GM18907 (cell line): ENCODE measurements around the gene NADK.
"Not testable (repeated sequence)": the region's sequence is repeated elsewhere in the genome, so short reads cannot be mapped to it uniquely, and the experiment has no call there.

ENCODE experiments used
- ATAC-seq: cut with Tn5 transposase; IDR thresholded peaks from one replicate; pipeline ENCODE4 v1.9.1; 2021; ENCODE audit warnings: mild to moderate bottlenecking, moderate library complexity; ENCODE audit not compliant: unreplicated experiment

NADK gene

GRCh38 chr1:1748686-1749321 is 29.5 kb downstream of the NADK start:
- no peak for ATAC-seq

- peak; percentile 86 for ATAC-seq
Measured at GRCh38 chr1:1746566-1746909, 31.7 kb downstream of the NADK start.

DNA sequence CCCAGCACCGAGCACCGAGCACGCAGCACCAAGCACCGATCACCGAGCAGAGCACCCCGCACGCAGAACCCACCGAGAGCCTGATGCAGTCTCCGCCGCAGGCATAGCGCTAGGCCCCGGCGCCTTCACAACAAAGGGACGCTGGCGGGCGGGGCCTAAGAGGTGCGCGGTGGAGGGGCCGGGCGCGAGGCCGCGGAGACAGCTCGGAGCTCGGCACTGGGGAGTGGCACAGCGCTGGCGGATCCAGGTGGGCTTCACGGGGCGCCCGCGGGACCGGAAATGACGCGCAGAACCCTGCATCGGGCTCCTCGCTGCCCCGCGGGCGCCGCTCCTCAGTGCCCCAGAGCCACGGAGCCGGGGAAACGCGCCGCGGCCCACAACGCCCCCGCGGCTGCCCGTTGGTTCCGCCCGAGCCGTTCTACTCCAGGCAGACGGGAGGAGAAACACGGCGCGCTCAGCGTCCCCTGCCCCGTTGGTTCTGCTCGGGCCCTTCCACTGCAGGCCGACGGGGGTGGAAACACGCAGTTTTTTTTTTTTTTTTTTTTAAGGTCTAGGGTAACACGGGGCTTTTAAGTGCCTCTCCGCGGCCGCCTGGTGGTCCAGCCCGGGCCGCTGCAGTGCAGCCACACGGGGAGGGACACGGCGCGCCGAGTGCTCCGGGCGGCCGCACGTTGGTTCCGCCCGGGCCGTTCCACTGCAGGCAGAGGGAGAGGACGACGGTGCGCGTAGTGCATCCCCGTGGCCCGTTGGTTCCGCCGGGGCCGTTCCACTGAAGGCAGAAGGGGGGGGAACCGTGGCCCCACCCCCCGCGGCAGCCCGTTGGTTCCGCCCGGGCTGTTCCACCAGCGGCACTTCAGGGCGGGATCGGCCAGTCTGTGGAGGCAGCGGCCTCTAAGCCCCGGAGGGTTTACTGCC is 32.4 kb downstream of the NADK start:
- peak; percentile 56 for ATAC-seq

- ATAC-seq: not testable (repeated sequence)
Measured at GRCh38 chr1:1742529-1742928, 35.7 kb downstream of the NADK start.

DNA sequence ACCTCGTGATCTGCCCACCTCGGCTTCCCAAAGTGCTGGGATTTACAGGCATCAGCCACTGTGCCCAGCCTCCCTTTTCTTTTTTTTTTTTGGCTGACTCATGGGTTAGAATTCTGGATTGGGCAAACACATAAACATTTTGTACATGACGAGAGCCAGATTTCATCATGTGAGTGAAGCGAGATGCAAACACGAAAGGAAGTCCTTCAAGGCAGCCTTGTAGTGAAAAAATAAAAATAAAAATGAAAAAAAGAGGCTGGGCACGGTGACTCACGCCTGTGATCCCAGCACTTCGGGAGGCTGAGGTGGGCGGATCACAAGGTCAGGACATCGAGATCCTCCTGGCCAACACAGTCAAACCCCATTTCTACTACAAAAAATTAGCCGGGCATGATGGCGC is 37.3 kb downstream of the NADK start:
- not testable (repeated sequence) for ATAC-seq

- ATAC-seq: not testable (repeated sequence)
Measured at GRCh38 chr1:1738799-1739337, 39.4 kb downstream of the NADK start.

GRCh38 chr1:1737675-1738590 is 40.3 kb downstream of the NADK start:
- ATAC-seq: not testable (repeated sequence)

DNA sequence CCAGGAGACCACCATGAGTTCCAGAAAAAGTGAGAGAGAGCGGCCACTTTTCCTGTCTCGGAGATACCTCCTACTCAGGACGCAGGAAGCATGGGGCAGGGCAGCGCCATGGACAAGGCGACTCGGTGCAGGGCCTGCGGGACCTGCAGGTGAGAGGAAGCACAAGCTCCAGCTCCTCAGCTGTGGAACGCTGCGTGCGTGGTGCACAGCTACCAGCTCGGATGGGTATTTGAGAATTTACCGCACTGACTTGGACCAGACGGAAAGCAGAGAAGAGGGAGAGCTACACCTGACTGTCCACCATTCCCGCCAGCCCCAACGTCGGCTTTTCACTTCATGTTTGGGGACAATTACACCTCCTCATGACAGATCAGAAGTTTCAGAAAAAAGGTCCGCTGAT is 45.9 kb downstream of the NADK start:
- no peak for ATAC-seq

GRCh38 chr1:1730870-1731269 is 47.4 kb downstream of the NADK start:
- no peak for ATAC-seq

- ATAC-seq: not testable (repeated sequence)
Measured at GRCh38 chr1:1730230-1730629, 48.0 kb downstream of the NADK start.

GRCh38 chr1:1729116-1729816 is 49.0 kb downstream of the NADK start:
- ATAC-seq: not testable (repeated sequence)

DNA sequence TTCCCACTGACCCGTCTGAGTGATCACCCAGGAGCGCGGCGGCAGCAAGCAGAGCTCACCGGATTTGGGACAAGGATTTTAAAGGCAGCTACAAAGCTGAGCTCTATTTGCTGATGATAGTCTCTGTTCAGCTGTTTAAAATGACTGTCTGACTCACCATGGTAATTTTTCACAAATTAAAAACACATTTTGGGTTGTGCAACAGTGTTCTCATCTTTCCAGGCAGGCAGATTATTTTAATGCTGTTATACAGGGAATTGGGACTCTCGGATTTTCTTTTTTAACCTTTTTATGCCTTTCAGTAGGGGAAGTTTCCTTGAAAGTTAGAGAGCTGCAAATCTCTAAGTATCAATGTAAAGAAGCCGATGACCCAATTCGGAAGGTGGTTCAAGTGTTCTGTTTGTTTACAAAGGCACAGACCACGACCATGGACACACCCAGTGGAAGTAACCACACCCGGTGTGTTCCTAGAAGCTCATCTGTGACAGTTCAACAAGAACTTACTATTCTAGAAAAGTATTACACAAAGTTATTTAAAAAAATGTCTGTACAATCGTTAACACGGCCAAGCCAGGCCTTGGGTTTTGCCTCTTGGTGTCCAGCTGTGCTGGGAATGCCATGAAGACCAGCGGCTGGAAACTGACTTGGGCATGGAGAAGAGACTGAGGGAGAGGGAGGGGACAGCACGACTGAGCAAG is 49.8 kb downstream of the NADK start:
- ATAC-seq: not testable (repeated sequence)

DNA sequence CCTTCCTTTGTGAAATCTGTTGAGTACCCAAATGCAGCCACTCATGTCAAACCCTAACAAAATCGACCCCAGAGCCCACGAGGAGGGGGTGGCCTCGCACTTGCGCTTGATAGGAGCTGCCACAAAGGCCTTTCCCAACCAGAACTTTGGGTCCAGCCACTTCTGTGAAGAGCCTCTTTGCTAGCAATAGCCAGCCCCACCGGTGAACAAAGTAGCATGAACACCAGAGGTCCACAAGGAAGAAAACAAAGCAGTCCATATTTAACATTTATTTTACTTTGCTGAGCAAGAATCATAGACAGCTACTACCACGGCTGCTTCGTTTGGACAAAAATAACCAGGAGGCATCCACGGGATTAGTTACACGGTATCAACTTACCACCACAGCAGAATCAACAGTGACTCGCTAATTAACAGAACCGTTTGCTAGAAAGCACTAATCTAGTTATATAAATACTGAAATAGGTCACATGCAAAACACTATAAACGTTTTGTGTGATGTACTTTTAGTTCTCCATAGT is 51.1 kb downstream of the NADK start:
- not testable (repeated sequence) for ATAC-seq

GRCh38 chr1:1726088-1726487 is 52.2 kb downstream of the NADK start:
- not testable (repeated sequence) for ATAC-seq

DNA sequence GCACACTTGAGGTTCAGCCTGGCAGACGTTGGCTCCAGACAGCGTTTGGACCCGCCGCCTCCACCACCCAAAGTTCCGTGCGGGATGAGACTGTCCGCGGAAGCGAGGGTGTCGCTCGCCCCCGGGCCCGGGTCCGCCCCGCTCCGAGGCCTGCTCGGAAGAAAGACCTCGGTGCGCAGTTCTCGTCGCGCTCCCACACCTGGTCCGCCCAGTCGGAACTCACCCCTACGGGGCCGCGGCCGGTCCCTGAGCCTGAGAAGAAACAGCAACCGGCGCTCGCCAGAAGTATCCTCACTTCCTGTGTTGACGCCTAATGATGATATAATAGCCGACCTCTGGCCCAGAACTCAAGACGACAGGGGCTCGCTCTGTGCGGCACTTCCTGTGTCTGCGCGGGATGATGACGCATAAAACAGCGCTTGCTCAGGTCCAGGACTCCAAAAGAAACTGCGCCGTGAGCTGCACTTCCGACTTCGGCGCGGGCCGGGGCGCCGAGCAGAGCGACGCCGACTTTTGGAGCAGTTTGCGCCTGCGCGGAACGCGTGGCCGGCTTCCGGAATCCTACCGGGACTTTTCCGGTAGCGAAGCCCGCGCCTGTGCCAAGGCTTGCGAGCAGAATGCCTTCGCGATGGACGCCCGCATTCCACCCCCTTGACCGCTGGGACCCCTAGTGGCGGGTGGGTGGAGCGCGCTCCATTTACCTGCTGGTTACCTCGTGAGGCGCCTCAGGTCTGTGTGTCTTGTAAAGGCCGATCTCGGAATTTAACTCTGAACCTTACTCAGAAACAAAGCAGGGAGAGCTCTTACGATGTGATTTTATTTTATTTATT is 54.0 kb downstream of the NADK start, which contains the start of gene CDK11A:
Gene CDK11A, minus strand, starts transcription at position 323 of the 830 bp plus-strand sequence. CDS start 1,539 bp downstream, outside the sequence.
- ATAC-seq: peak; percentile 92

GRCh38 chr1:1721201-1721600 is 57.1 kb downstream of the NADK start:
- ATAC-seq: no peak

DNA sequence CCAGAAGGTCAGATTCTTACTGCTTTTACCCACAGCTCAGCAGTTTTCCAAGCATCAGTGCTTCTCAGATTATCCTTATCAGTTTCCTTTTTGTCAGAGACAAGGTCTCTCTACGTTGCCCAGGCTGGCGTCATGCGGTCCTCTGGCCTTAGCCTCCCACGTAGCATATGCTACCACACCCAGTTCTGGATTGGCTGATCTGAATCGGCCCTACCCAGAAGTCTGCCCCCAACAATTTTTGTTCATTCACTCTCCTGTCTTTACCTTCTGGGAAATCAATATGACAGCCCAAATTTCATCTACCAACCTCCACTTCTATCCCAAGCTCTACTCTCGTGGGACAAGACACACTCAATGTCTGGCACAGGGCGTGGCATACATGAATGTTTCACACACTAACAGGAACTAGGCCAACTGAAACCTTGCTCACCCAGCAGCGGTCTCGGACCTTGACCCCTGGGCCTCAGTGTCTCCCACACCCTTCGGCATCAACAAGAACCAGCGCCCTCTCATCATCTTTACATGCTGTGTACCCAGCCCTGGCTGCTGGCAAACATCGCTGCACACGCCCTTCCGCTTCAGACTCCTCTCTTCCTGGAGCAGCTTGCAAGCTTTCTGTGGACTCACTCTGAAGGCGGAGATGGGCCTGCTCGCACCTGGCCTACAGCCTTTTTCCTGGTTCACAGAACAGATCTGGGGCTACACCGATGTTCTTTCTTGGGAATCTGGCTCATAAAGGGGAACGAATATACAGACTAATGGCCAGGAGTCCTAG is 63.0 kb downstream of the NADK start:
- not testable (repeated sequence) for ATAC-seq

DNA sequence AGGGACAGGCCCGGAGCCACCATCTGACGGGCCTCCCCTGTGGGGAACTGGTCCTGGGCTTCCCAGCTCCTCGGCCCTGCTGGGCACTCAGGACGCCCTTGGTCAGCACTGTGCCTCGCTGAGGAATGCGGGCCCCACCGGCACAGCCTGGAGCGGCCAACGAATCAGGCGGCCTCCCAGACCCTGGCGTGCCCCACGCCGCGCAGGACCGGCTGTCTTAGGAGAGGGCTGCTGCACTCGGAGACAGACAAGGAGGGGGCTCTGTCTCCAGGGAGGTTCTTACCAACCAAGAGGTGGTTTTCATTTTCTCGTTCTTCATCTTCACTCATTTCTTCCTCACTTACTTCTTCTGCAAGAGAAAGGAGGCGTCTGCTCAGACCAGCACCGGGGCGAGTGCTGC is 70.4 kb downstream of the NADK start:
- not testable (repeated sequence) for ATAC-seq
